Osteoblast (primary cell): ENCODE data around the gene CACNG7. TPM values are rescaled to one million over a fixed set of nuclear protein-coding genes. Genes with fewer than 3 reads are reported as not detected.

ENCODE experiments used
- DNase-seq: peaks from one replicate; pipeline ENCODE4 v3.0.0; 2011; ENCODE audit warnings: low spot score, mixed read lengths; ENCODE audit not compliant: insufficient read length; ENCODE audit errors: missing footprints
- H2AFZ ChIP-seq: 2 replicates; pipeline ENCODE4 v1.6.0; 2011; ENCODE audit warnings: mild to moderate bottlenecking, low read length
- H3K27ac ChIP-seq: 2 replicates; pipeline ENCODE4 v1.5.1; 2011; ENCODE audit warnings: mild to moderate bottlenecking, low read depth, low read length, moderate library complexity
- H3K27me3 ChIP-seq: 2 replicates; pipeline ENCODE4 v1.6.0; 2012; ENCODE audit warnings: mild to moderate bottlenecking, control low read depth, inconsistent platforms, low read length, moderate library complexity; ENCODE audit not compliant: insufficient read depth
- H3K36me3 ChIP-seq: 2 replicates; pipeline ENCODE4 v1.5.1; 2011; ENCODE audit warnings: mild to moderate bottlenecking, low read length, control low read depth, moderate library complexity; ENCODE audit not compliant: insufficient read depth
- H3K4me1 ChIP-seq: 2 replicates; pipeline ENCODE4 v1.5.1; 2011; ENCODE audit warnings: mild to moderate bottlenecking, low read length, control low read depth, moderate library complexity; ENCODE audit not compliant: insufficient read depth
- H3K4me2 ChIP-seq: 2 replicates; pipeline ENCODE4 v1.6.0; 2011; ENCODE audit warnings: mild to moderate bottlenecking, low read length; ENCODE audit not compliant: insufficient read depth
- H3K4me3 ChIP-seq: fragments of 200-600 bp; sonication (generic); 3 replicates; pipeline ENCODE4 v1.5.1; 2012; ENCODE audit warnings: mild to moderate bottlenecking, low read length, inconsistent platforms; ENCODE audit not compliant: insufficient read depth
- H3K79me2 ChIP-seq: 2 replicates; pipeline ENCODE4 v1.6.0; 2012; ENCODE audit warnings: mild to moderate bottlenecking, low read length, control low read depth, inconsistent platforms; ENCODE audit not compliant: insufficient read depth
- H3K9me3 ChIP-seq: 2 replicates; pipeline ENCODE4 v1.5.1; 2011; ENCODE audit warnings: low read depth, low read length, control low read depth
- H4K20me1 ChIP-seq: 2 replicates; pipeline ENCODE4 v1.6.0; 2012; ENCODE audit warnings: mild to moderate bottlenecking, low read length, control low read depth; ENCODE audit not compliant: insufficient read depth
- total RNA-seq: library from RNA; depleted of rRNA; stranded (reverse); fragments of >200 nt; gene quantifications from 2 replicates; pipeline ENCODE4 v1.2.3, GENCODE V29; 2012
- TF ChIP-seq, protein P1 (sequence below): IDR thresholded peaks from 2 replicates; pipeline ENCODE4 v1.5.1; 2011; ENCODE audit warnings: mild to moderate bottlenecking, low read depth, low read length, moderate library complexity; ENCODE audit errors: extremely low read depth

Gene CACNG7
- total RNA-seq, 1 donor = not detected

DNA sequence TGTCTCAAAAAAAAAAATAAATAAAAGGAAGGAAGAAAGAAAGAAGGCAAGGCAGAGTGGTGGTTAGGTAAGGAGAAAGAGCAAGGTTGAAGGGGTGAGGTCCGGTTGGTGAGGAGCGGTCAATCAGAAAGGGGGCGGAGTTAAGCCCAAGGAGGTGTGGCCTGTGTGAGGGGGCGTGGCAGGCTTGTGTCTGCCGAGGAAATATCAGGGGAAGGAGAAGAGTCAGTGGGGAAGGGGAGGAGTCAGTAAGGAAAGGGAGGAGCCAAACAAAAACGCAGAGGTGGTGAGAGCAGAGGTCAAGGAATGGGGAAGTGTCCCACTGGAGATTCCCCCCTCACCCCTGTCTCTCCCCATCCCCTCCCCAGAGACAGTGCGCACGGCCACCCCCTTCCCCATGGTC, 5.9 kb downstream of the CACNG7 start:
- H3K27me3 ChIP-seq = peaks cover 13% of the 10 kb centered on the region
- no peaks in the 10 kb centered on the region for H3K9me3 ChIP-seq
- H2AFZ ChIP-seq = no peak overlapping the region
- H3K4me1 ChIP-seq = no peaks in the 10 kb centered on the region
- TF ChIP-seq, protein P1, sequence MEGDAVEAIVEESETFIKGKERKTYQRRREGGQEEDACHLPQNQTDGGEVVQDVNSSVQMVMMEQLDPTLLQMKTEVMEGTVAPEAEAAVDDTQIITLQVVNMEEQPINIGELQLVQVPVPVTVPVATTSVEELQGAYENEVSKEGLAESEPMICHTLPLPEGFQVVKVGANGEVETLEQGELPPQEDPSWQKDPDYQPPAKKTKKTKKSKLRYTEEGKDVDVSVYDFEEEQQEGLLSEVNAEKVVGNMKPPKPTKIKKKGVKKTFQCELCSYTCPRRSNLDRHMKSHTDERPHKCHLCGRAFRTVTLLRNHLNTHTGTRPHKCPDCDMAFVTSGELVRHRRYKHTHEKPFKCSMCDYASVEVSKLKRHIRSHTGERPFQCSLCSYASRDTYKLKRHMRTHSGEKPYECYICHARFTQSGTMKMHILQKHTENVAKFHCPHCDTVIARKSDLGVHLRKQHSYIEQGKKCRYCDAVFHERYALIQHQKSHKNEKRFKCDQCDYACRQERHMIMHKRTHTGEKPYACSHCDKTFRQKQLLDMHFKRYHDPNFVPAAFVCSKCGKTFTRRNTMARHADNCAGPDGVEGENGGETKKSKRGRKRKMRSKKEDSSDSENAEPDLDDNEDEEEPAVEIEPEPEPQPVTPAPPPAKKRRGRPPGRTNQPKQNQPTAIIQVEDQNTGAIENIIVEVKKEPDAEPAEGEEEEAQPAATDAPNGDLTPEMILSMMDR = no peak
- H3K4me3 ChIP-seq = no peak overlapping the region
- H3K4me2 ChIP-seq = no peak overlapping the region
- H3K79me2 ChIP-seq = no peaks in the 10 kb centered on the region
- H3K36me3 ChIP-seq = no peaks in the 10 kb centered on the region
- no peak overlapping the region for H3K27ac ChIP-seq
- DNase-seq = peak; percentile 59
- no peaks in the 10 kb centered on the region for H4K20me1 ChIP-seq

DNA sequence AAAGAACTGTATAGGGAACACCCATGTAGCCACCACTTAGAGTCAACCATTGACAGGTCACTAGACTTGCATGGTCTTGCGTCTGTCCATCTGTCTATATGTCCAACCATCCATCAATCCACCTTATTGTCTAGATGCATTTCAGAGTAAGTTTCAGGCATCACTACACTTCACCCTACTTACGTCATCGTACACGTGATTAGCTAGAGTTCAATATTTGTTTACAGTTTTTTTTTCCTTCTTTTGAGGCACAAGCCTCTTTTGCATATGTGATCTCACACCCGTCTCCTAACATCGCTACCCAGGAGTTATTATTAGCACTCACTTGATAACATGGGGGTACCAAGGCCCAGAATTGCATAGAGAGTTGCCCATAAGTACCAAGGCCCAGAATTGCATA, 6.9 kb downstream of the CACNG7 start:
- TF ChIP-seq, protein P1 = no peak
- no peaks in the 10 kb centered on the region for H3K9me3 ChIP-seq
- DNase-seq = peak; percentile 30
- no peak overlapping the region for H3K27ac ChIP-seq
- H3K4me2 ChIP-seq = no peak overlapping the region
- H3K4me3 ChIP-seq = no peak overlapping the region
- H3K79me2 ChIP-seq = no peaks in the 10 kb centered on the region
- no peak overlapping the region for H2AFZ ChIP-seq
- peaks cover 4% of the 10 kb centered on the region for H3K27me3 ChIP-seq
- H3K4me1 ChIP-seq = no peaks in the 10 kb centered on the region
- no peaks in the 10 kb centered on the region for H4K20me1 ChIP-seq
- no peaks in the 10 kb centered on the region for H3K36me3 ChIP-seq

DNA sequence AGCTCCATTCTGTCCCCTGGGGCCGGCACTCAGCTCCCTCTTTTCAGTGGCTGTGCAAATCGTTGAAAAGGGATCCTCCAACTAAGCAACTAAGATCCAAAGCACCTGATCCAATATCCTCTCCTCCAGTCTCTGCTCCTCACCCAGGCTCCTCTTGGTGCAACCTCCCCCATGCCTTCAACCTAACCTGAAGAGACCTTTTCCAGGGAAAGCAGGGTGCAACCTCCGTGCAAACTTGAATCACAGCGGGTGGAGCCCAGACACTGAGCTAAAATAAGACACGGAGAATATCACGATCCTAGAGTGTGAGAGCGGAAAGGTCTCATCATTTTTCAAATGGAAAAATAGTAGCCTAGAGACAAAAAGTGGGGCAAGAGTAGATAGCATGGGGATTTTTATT, 8.3 kb downstream of the CACNG7 start:
- no peak overlapping the region for H3K4me3 ChIP-seq
- H3K9me3 ChIP-seq = no peaks in the 10 kb centered on the region
- no peak overlapping the region for H3K4me2 ChIP-seq
- no peaks in the 10 kb centered on the region for H4K20me1 ChIP-seq
- H3K36me3 ChIP-seq = no peaks in the 10 kb centered on the region
- H2AFZ ChIP-seq = no peak overlapping the region
- H3K27me3 ChIP-seq = no peaks in the 10 kb centered on the region
- TF ChIP-seq, protein P1 = no peak
- H3K79me2 ChIP-seq = no peaks in the 10 kb centered on the region
- DNase-seq = peak; percentile 3
- H3K27ac ChIP-seq = no peak overlapping the region
- H3K4me1 ChIP-seq = no peaks in the 10 kb centered on the region

DNA sequence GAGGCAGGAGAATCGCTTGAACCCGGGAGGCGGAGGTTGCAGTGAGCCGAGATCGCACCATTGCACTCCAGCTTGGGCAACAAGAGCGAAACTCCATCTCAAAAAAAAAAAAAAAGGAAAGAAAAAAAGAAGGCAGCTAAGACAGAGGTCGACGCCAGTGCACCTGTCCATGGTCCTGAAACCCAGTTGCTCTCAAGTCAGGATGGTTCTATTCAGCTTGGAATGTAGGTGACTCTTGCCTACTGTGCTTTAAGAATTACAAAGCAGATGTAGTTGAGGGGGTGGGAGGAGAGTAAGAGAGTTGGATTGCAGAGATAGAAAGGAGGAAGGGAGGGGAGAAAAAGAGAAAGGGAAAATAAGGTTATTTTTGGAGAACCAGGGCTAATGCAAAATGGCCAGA, 18.7 kb downstream of the CACNG7 start:
- Histone ChIP-seq H4K20me1 (no peaks in the 10 kb centered on the region), H2AFZ (no peak overlapping the region), H3K4me3 (no peak overlapping the region), H3K9me3 (no peaks in the 10 kb centered on the region), H3K36me3 (no peaks in the 10 kb centered on the region), H3K27ac (no peak overlapping the region), H3K4me2 (no peak overlapping the region), H3K79me2 (no peaks in the 10 kb centered on the region), H3K27me3 (no peaks in the 10 kb centered on the region), H3K4me1 (no peaks in the 10 kb centered on the region)
- TF ChIP-seq, protein P1 = no peak
- DNase-seq = peak; percentile 73
